HG02798 (cell line): Measurements from ENCODE around the gene KCNH6.

Experiments used
- ATAC-seq: cut with Tn5 transposase; IDR thresholded peaks from one replicate; pipeline ENCODE4 v1.9.1; 2021; ENCODE audit warnings: mild to moderate bottlenecking; ENCODE audit not compliant: unreplicated experiment, poor library complexity

KCNH6 gene

GRCh38 chr17:63549946-63550816, 27.0 kb downstream of the KCNH6 start, which contains the start of gene DCAF7:
Gene DCAF7 (plus strand): TSS chr17:63550477. CDS start chr17:63550678, 201 bp downstream.
- peak; percentile 94 for ATAC-seq

GRCh38 chr17:63550817-63551639, 27.9 kb downstream of the KCNH6 start:
- peak; percentile 0 for ATAC-seq

- no peak for ATAC-seq
These were observed 29.1 kb downstream of the KCNH6 start for GRCh38 chr17:63552211-63552610.

GRCh38 chr17:63555500-63556156, 32.5 kb downstream of the KCNH6 start:
- no peak for ATAC-seq

GRCh38 chr17:63557416-63557815, 34.3 kb downstream of the KCNH6 start:
- ATAC-seq, result no peak

- no peak for ATAC-seq
These were observed 35.3 kb downstream of the KCNH6 start for GRCh38 chr17:63558441-63558840.

GRCh38 chr17:63561819-63562218, 38.7 kb downstream of the KCNH6 start:
- no peak for ATAC-seq

GRCh38 chr17:63563339-63563738, 40.2 kb downstream of the KCNH6 start:
- ATAC-seq, result no peak

GRCh38 chr17:63564562-63564961, 41.4 kb downstream of the KCNH6 start:
- no peak for ATAC-seq

GRCh38 chr17:63567229-63567628, 44.1 kb downstream of the KCNH6 start:
- no peak for ATAC-seq

GRCh38 chr17:63568563-63568962, 45.4 kb downstream of the KCNH6 start:
- no peak for ATAC-seq

GRCh38 chr17:63571632-63572310, 48.6 kb downstream of the KCNH6 start:
- ATAC-seq, result no peak

- no peak for ATAC-seq
These were observed 50.5 kb downstream of the KCNH6 start for GRCh38 chr17:63573634-63574033.

GRCh38 chr17:63578027-63578768, 55.0 kb downstream of the KCNH6 start:
- no peak for ATAC-seq

- no peak for ATAC-seq
These were observed 55.6 kb downstream of the KCNH6 start for GRCh38 chr17:63578769-63579111.

GRCh38 chr17:63579633-63580032, 56.5 kb downstream of the KCNH6 start:
- ATAC-seq, result no peak

GRCh38 chr17:63587770-63588169, 64.6 kb downstream of the KCNH6 start:
- ATAC-seq, result no peak

GRCh38 chr17:63588797-63589196, 65.6 kb downstream of the KCNH6 start:
- no peak for ATAC-seq

GRCh38 chr17:63589646-63590045, 66.5 kb downstream of the KCNH6 start:
- ATAC-seq, result no peak

GRCh38 chr17:63592797-63593196, 69.6 kb downstream of the KCNH6 start:
- ATAC-seq, result no peak
